ENCODE data around the gene CTR9.

CTR9 gene

DNA sequence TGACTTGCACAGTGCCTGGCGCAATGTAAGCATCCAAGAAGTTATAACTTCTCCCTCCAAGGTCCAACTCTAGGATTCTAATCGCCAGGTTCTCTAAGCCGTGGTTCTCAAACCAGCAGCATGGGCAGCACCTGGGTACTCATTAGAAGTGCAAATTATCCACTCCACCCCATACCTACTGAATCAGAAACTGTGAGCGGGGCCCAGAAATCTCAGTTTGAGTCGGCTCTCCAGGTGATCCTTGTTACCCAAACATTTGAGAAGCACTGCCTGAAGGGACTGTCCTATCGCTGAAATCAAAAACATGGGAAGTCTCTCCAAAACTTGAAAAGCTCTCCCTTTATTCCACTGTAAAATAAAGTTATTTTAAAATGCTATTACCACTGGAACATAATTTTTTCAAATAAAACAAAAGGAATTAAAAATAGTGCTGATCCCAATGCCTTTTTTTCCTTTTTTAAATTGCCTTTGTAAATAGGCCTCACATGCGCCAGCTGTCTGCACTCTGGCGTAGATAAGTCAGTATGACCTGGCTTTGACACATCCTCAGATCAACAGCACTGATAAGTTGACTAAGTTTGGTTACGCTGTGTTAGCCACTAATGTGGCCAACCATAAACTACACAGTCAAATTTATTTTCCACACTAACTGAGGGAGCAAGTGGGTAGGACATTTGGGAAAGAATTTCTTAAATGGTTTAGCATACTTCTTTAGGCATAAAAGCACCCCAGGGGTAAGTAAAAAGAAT lies 8.4 kb upstream of the CTR9 start:
- Histone ChIP-seq H3K4me1 (ENCODE audit: control insufficient read depth, low read length) (no peaks in the 10 kb centered on the region), H3K27ac (ENCODE audit: low read depth, low read length) (no peak overlapping the region)

DNA sequence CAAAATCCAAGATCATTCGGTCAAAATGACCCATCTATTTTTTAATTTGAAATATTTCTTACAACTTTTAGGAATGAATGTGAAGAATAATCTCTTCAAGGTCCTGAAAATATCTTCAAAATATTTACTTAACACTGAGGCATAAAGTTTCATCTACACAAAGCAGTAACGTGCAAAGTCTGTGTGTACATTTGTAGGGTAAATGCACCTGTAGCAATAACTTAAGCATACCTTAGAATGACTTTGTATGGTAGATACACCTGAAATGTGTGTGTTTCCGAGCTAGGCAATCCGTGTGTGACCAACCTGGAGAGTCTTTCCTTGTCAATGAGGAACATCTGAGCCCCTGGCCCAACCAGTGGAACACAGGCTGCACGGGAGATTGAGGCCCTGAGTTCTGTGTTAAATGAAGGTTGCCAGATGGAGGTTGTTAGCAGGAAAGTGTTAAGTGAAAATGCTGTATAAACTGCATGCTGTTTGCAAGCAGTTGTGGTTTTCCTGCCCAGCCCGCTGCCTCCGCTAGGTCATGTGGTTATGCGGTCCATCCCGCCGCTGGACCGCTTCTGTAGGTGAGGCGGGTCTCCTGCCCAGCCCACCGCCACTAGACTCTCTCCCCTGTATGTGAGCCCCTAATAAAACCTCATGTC lies 7.6 kb upstream of the CTR9 start:
- Histone ChIP-seq H3K4me1 (ENCODE audit: control insufficient read depth, low read length) (no peaks in the 10 kb centered on the region), H3K9me3 (ENCODE audit: control insufficient read depth, insufficient read depth, low read length) (no peaks in the 10 kb centered on the region), H3K4me3 (ENCODE audit: low read length) (no peak overlapping the region), H3K79me2 (ENCODE audit: control insufficient read depth, low read length) (no peaks in the 10 kb centered on the region), H3F3A (ENCODE audit: control insufficient read depth, insufficient read depth) (no peaks in the 10 kb centered on the region; the same call in 1 of the 2 replicates), H4K20me1 (ENCODE audit: control insufficient read depth, insufficient read depth, low read depth, low read length) (no peaks in the 10 kb centered on the region), H3K27ac (ENCODE audit: low read depth, low read length) (no peak overlapping the region), H3K36me3 (ENCODE audit: control insufficient read depth, low read length) (no peaks in the 10 kb centered on the region), H3K9me2 (replicated peaks; ENCODE audit: control insufficient read depth, low read length) (no peaks in the 10 kb centered on the region), H3K4me2 (ENCODE audit: low read length) (no peak overlapping the region), H3K27me3 (ENCODE audit: control insufficient read depth, low read length) (no peaks in the 10 kb centered on the region)
- TF ChIP-seq, protein P1, sequence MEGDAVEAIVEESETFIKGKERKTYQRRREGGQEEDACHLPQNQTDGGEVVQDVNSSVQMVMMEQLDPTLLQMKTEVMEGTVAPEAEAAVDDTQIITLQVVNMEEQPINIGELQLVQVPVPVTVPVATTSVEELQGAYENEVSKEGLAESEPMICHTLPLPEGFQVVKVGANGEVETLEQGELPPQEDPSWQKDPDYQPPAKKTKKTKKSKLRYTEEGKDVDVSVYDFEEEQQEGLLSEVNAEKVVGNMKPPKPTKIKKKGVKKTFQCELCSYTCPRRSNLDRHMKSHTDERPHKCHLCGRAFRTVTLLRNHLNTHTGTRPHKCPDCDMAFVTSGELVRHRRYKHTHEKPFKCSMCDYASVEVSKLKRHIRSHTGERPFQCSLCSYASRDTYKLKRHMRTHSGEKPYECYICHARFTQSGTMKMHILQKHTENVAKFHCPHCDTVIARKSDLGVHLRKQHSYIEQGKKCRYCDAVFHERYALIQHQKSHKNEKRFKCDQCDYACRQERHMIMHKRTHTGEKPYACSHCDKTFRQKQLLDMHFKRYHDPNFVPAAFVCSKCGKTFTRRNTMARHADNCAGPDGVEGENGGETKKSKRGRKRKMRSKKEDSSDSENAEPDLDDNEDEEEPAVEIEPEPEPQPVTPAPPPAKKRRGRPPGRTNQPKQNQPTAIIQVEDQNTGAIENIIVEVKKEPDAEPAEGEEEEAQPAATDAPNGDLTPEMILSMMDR (IDR thresholded peaks at IDR 0.05; ENCODE audit: low read depth, low read length, poor library complexity, severe bottlenecking): no peak
- TF ChIP-seq EZH2phosphoT487 (IDR thresholded peaks at IDR 0.05; ENCODE audit: borderline replicate concordance, low read length): no peak

More for the DNA sequence above, 8.4 kb upstream of the CTR9 start:
- TF ChIP-seq, protein P1 (IDR thresholded peaks at IDR 0.05; ENCODE audit: low read depth, low read length, poor library complexity, severe bottlenecking): no peak
- no peak for TF ChIP-seq EZH2phosphoT487 (IDR thresholded peaks at IDR 0.05; ENCODE audit: borderline replicate concordance, low read length)
- Histone ChIP-seq H4K20me1 (ENCODE audit: control insufficient read depth, insufficient read depth, low read depth, low read length) (no peaks in the 10 kb centered on the region), H3K9me3 (ENCODE audit: control insufficient read depth, insufficient read depth, low read length) (no peaks in the 10 kb centered on the region), H3F3A (ENCODE audit: control insufficient read depth, insufficient read depth) (no peaks in the 10 kb centered on the region), H3K27me3 (ENCODE audit: control insufficient read depth, low read length) (no peaks in the 10 kb centered on the region), H3K36me3 (ENCODE audit: control insufficient read depth, low read length) (no peaks in the 10 kb centered on the region), H3K9me2 (replicated peaks; ENCODE audit: control insufficient read depth, low read length) (no peaks in the 10 kb centered on the region), H3K4me2 (ENCODE audit: low read length) (no peak overlapping the region), H3K4me3 (ENCODE audit: low read length) (no peak overlapping the region), H3K79me2 (ENCODE audit: control insufficient read depth, low read length) (no peaks in the 10 kb centered on the region)

DNA sequence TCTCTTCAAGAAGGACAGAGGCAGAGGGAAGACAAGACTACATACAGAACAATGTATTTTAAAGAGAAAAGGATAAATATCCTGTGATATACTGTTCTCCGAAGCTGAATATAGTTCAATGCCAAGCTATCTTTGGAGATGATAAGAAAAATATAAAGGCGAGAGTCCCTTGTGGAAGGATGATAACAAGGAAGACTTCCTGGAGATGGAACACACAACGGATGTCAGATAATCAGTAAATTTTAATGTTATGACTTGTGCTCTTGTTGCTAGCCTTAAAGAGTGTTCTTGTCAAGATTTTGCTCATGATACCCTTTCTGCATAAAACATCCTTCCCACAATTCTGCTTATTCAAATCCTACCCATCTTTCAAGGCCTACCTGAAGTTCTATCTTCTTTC lies 6.8 kb upstream of the CTR9 start:
- Histone ChIP-seq H3K36me3 (ENCODE audit: control insufficient read depth, low read length) (no peaks in the 10 kb centered on the region), H3K4me1 (ENCODE audit: control insufficient read depth, low read length) (no peaks in the 10 kb centered on the region), H3K27me3 (ENCODE audit: control insufficient read depth, low read length) (no peaks in the 10 kb centered on the region), H3K9me2 (replicated peaks; ENCODE audit: control insufficient read depth, low read length) (no peaks in the 10 kb centered on the region), H3F3A (ENCODE audit: control insufficient read depth, insufficient read depth) (peaks cover 3% of the 10 kb centered on the region; the same call in 1 of the 2 replicates), H3K27ac (ENCODE audit: low read depth, low read length) (no peak overlapping the region), H3K4me2 (ENCODE audit: low read length) (no peak overlapping the region), H3K4me3 (ENCODE audit: low read length) (no peak overlapping the region), H4K20me1 (ENCODE audit: control insufficient read depth, insufficient read depth, low read depth, low read length) (no peaks in the 10 kb centered on the region), H3K9me3 (ENCODE audit: control insufficient read depth, insufficient read depth, low read length) (no peaks in the 10 kb centered on the region), H3K79me2 (ENCODE audit: control insufficient read depth, low read length) (no peaks in the 10 kb centered on the region)
- TF ChIP-seq, protein P1 (IDR thresholded peaks at IDR 0.05; ENCODE audit: low read depth, low read length, poor library complexity, severe bottlenecking): no peak
- TF ChIP-seq EZH2phosphoT487 (IDR thresholded peaks at IDR 0.05; ENCODE audit: borderline replicate concordance, low read length): no peak

All from DOHH2 (cell line).